Fibroblast of skin of left biceps (primary cell): Measurements from ENCODE around the gene CRPPA.
A peak's percentile ranks its signal among the peaks of the same experiment; 100 is the strongest.

Source experiments
- DNase-seq, 2 experiments: peaks; one replicate each; pipeline ENCODE4 v3.0.0-alpha.2; 2013; ENCODE audit warnings: low read depth in 2 of 2

CRPPA gene

DNA sequence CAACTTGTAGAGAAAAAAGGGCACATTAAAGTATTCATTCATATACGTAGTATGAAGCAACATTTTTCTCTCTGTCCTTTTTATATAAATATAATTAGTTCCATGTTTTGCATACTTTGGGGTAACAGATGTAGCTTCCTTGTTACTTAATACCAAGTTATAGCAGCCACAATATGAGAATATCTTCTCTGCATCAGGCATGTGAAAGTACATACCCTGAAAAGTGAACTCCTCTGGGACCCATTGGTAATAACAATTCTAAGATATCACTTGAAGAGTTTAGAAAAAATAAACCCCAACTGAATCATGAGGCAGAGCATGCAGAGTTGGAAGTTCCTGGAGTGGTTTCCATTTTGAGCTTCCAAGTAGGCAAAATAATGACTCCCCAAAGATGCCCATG is 2.4 kb upstream of the CRPPA start:
- DNase-seq, result peak; percentile 68 to 75

DNA sequence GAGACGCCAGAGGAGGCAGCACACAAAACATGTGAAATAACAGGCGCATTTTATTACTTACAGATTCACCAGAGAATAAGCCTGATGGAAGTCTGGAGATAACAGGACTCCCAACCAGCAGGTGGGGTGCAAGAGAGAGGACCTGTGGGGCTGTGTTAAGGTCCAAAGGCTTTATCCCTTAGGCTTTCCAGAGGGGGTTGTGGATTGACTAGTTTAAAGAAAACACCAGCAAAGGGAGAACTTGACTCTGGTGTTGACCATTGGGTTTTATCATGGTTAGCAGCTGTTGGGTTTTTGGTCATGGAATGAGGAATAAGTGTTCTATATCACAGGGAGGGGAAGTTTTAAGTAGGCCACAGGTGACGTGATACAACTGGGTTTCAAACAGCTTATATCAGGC is 1.6 kb upstream of the CRPPA start:
- DNase-seq, result no peak

DNA sequence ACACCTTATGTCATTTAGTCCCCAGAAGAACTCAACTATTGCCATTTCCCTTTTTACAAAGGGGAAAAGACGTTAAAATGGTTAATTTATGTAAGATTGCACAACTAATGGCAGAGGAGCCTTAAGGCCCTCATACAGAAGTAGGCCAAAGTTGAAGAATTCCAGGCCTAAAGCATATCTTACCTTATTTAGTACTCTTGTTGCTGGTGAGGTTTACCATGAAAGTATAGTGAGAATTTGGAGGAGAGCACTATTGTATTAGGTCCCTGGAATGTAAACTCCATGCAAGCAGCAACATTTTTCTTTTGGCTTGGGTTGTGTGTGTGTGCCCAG is 731 bp upstream of the CRPPA start:
- peak; percentile 33 for DNase-seq

DNA sequence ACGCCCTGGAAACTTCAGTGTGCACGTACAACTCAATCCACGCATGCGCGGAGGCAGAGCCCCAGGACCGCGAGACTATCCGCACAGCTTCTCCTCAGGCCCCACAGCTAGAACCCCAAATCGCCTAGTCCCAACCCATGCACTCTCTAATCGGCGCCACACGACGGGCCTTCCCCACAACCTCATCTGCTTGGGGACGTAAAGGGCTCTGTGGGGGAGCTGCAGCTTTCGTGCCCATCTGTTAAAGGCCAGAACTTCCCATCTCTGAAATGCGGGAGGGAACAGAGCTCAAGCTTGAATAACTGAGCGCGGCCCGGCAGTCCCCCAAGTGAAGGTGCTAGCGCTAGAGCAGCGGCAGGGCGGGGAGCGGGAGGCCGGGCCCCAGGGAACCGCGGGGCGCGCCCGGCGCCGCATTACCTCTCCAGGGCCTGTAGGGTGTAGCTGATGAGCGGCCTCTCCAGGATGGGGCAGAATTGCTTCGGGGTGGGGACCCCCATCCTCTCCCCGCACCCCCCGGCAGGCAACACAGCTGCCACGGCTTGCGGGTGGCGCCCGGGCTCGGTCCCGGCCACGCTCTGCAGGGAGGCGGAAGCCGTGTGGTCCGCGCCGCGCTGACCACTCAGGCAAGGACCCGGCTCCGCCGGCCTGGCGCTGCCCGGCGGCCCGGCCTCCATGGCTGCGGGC is 547 bp downstream of the CRPPA start:
- DNase-seq, result peak; percentile 72 to 75

DNA sequence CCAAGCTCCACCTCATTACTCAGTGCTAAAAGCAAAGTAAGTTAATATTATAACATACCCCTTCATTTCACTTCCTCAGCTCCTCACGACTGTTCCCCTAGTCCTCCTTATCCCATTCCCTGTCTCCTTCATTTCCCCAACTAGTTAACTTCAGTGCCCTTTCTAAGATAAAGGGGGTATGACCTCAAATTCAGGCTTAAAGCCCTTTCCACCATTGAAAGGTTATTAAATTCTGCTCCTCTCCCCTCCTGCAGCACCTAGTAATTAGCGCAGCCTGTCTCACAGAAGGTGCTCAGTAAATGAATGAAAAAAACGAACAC is 1.0 kb downstream of the CRPPA start:
- no peak for DNase-seq

GRCh38 chr7:16419859-16420258 is 1.5 kb downstream of the CRPPA start:
- no peak for DNase-seq

GRCh38 chr7:16419126-16419525 is 2.2 kb downstream of the CRPPA start:
- DNase-seq, result no peak

DNA sequence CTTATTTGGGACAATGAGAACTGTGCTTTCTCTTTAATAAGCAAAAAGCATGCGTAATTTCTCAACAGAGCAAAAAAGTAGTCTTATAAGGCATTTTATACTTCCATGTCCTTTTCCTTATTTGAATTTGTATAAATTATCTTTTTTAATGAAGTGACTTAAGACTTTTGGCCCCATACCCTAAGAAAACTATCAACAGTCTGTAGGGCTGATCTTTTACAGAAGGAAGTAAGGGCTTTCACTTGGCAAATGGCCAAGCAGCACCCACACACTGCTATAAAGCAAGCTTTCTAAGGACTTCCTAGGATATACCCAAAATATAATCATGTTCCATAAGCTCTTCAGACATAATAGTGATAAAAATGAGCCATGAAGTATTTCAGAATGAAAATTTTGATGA is 3.4 kb downstream of the CRPPA start:
- DNase-seq, result no peak

- peak; percentile 33 for DNase-seq
Observed at GRCh38 chr7:16416289-16417282, 4.8 kb downstream of the CRPPA start.

- no peak for DNase-seq
Observed at GRCh38 chr7:16412274-16413254, 8.8 kb downstream of the CRPPA start.

DNA sequence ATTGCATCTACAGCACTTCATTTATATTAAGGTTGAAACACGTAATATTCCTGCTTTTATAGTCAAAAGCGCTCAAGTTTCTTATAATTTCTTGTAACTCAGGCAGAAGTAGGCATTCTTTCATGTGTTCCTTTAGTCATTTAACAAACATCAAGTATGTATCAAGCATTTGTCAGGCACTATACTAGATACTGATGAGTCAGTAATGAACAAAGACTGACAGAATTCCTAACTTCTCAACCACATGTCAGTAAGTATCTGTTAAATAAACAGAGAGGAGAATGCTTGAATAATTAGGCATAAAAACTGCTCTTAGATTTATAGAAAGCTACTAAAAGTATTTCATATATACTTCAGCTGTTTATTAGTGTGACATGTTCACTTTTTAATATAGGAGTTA is 9.9 kb downstream of the CRPPA start:
- no peak for DNase-seq

- DNase-seq, result no peak
Observed at GRCh38 chr7:16409777-16410176, 11.6 kb downstream of the CRPPA start.

GRCh38 chr7:16404636-16405035 is 16.7 kb downstream of the CRPPA start:
- DNase-seq, result no peak

- no peak for DNase-seq
Observed at GRCh38 chr7:16403475-16403874, 17.9 kb downstream of the CRPPA start.

- no peak for DNase-seq
Observed at GRCh38 chr7:16402940-16403339, 18.4 kb downstream of the CRPPA start.

DNA sequence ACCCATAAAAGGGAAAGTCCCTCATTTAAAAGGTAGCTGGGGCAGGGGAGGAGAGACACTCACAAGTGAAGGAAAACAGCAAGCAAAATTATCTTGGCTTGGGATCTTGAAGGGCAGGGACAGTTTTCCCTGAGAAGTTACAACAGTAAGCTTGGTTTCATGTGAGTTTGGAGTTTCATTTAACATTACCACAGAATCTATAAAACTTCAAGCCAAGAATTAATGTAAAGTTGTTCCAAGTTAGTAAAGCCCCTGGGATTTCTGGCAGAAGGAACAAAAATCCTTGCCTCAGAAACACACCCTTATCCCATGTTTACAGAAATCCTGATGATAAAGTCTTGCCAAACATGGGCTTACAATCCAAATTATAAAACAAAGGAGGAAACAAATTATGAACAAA is 19.2 kb downstream of the CRPPA start:
- DNase-seq, result no peak

DNA sequence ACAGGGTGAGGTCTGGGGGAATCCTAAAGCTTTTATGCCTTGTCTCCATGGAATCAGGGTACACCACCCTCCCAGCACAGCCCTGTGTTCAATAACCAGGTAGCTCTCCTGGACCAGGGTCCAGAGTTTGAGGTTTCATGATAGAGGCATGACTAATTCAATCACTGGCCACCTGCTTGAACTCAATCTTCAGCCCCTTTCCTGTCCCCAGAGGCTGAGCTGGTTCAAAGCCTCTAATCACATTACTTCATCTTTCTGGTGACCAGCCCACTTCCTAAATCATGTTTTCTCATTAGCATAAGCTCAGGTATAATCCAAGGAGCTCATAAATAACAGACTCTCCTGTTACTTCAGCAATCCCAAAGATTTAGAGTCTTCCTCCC is 20.5 kb downstream of the CRPPA start:
- no peak for DNase-seq

- DNase-seq, result no peak
Observed at GRCh38 chr7:16399916-16400892, 21.1 kb downstream of the CRPPA start.

- no peak for DNase-seq
Observed at GRCh38 chr7:16399265-16399831, 22.0 kb downstream of the CRPPA start.

DNA sequence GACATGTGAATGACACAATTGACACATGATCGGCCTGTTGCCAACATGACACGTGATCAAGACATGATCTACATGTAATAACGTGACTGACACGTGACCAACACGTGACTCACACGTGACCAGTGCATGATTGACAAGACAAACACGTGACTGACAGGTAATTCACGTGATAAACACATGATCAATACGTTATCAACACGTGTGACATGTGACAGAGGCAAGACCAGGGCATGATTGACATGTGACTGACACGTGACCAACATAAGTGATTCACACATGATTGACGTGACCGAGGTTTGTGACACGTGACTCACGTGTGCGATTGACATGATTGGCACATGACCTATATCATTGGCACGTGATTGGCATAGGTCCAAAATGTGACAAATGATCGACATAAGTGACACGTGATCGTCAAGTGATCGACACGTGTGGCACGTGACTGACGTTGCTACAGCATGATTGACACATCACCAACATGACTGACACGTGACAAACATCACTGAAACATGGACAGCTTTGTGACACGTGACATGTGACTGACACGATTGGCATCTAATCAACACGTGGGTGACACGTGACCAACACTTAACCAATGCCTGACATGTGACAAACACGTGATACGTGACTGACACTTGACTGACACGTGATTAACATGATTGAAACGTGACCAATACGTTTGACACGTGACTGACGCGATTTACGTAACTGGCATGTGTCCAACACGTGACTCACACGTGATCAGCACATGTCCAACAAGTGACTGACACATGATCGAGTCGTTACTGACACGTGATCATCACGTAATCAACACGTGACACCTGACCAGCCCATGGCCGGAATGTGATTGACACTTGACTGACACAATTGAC is 23.0 kb downstream of the CRPPA start:
- no peak for DNase-seq
